Measurements from ENCODE around the gene AASDH. TPM values are rescaled to one million over a fixed set of nuclear protein-coding genes. Genes with fewer than 3 reads are reported as not detected.

Gene AASDH
- total RNA-seq, 6 experiments from 2014 or later, result 6.7 to 10.1 (median 8.4) TPM

GRCh38 chr4:56430203-56430602 is 42.9 kb upstream of the AASDH start:
- Mint-ChIP-seq H3K4me1 (ENCODE audit: low read depth) (peaks cover 51% of the 10 kb centered on the region), H3K27me3 (ENCODE audit: insufficient read depth) (no peaks in the 10 kb centered on the region), H3K4me3 (no peak overlapping the region), H3K27ac (no peak overlapping the region), H3K36me3 (ENCODE audit: low read depth) (no peaks in the 10 kb centered on the region; the same call in none of the 2 replicates), H3K9me3 (no peaks in the 10 kb centered on the region)
- DNase-seq, result no peak
- no peak for TF ChIP-seq CTCF (IDR thresholded peaks at IDR 0.05)

GRCh38 chr4:56427179-56427578 is 39.9 kb upstream of the AASDH start:
- Mint-ChIP-seq H3K27ac (no peak overlapping the region), H3K36me3 (ENCODE audit: low read depth) (no peaks in the 10 kb centered on the region; the same call in none of the 2 replicates), H3K9me3 (no peaks in the 10 kb centered on the region), H3K27me3 (ENCODE audit: insufficient read depth) (no peaks in the 10 kb centered on the region), H3K4me1 (ENCODE audit: low read depth) (peaks cover 38% of the 10 kb centered on the region), H3K4me3 (no peak overlapping the region)
- no peak for TF ChIP-seq CTCF (IDR thresholded peaks at IDR 0.05)
- no peak for DNase-seq

GRCh38 chr4:56426273-56426672 is 39.0 kb upstream of the AASDH start:
- H3K9me3 Mint-ChIP-seq, result no peaks in the 10 kb centered on the region
- no peak for DNase-seq
- no peaks in the 10 kb centered on the region; the same call in 1 of the 2 replicates for H3K36me3 Mint-ChIP-seq (ENCODE audit: low read depth)
- H3K27ac Mint-ChIP-seq, result no peak overlapping the region
- TF ChIP-seq CTCF (IDR thresholded peaks at IDR 0.05), result no peak
- peaks cover 30% of the 10 kb centered on the region for H3K4me1 Mint-ChIP-seq (ENCODE audit: low read depth)
- H3K27me3 Mint-ChIP-seq (ENCODE audit: insufficient read depth), result no peaks in the 10 kb centered on the region
- H3K4me3 Mint-ChIP-seq, result no peak overlapping the region

GRCh38 chr4:56425518-56425917 is 38.2 kb upstream of the AASDH start:
- no peak for DNase-seq
- no peaks in the 10 kb centered on the region for H3K9me3 Mint-ChIP-seq
- H3K27me3 Mint-ChIP-seq (ENCODE audit: insufficient read depth), result no peaks in the 10 kb centered on the region
- H3K36me3 Mint-ChIP-seq (ENCODE audit: low read depth), result no peaks in the 10 kb centered on the region; the same call in 1 of the 2 replicates
- H3K4me3 Mint-ChIP-seq, result no peak overlapping the region
- peaks cover 27% of the 10 kb centered on the region for H3K4me1 Mint-ChIP-seq (ENCODE audit: low read depth)
- TF ChIP-seq CTCF (IDR thresholded peaks at IDR 0.05), result no peak
- no peak overlapping the region for H3K27ac Mint-ChIP-seq

GRCh38 chr4:56424697-56425514 is 37.6 kb upstream of the AASDH start:
- Mint-ChIP-seq H3K9me3 (no peaks in the 10 kb centered on the region), H3K27ac (no peak overlapping the region)
- TF ChIP-seq CTCF (IDR thresholded peaks at IDR 0.05), result peak; percentile 89

More at GRCh38 chr4:56424697-56425514, 37.6 kb upstream of the AASDH start:
- no peaks in the 10 kb centered on the region; the same call in 1 of the 2 replicates for H3K36me3 Mint-ChIP-seq (ENCODE audit: low read depth)
- H3K4me3 Mint-ChIP-seq, result no peak overlapping the region
- peaks cover 28% of the 10 kb centered on the region for H3K4me1 Mint-ChIP-seq (ENCODE audit: low read depth)
- H3K27me3 Mint-ChIP-seq (ENCODE audit: insufficient read depth), result no peaks in the 10 kb centered on the region
- DNase-seq, result no peak

Data from HFFc6 (cell line).